HG03175 (cell line): ENCODE measurements around the gene ARL5C.
"Not testable (repeated sequence)": the region's sequence is repeated elsewhere in the genome, so short reads cannot be mapped to it uniquely, and the experiment has no call there.

Experiments
- ATAC-seq: cut with Tn5 transposase; IDR thresholded peaks from one replicate; pipeline ENCODE4 v1.9.1; 2021; ENCODE audit warnings: mild to moderate bottlenecking, moderate library complexity; ENCODE audit not compliant: unreplicated experiment

Gene ARL5C

GRCh38 chr17:39141915-39142664 lies 23.9 kb downstream of the ARL5C start:
- no peak for ATAC-seq

GRCh38 chr17:39141294-39141693 lies 24.7 kb downstream of the ARL5C start:
- no peak for ATAC-seq

- no peak for ATAC-seq
These were observed 26.4 kb downstream of the ARL5C start for GRCh38 chr17:39139561-39139960.

- ATAC-seq = no peak
These were observed 26.8 kb downstream of the ARL5C start for GRCh38 chr17:39139161-39139511.

GRCh38 chr17:39138431-39139160 lies 27.4 kb downstream of the ARL5C start:
- no peak for ATAC-seq

- ATAC-seq = no peak
These were observed 31.1 kb downstream of the ARL5C start for GRCh38 chr17:39134878-39135277.

GRCh38 chr17:39132192-39132610 lies 33.8 kb downstream of the ARL5C start:
- ATAC-seq = no peak

- no peak for ATAC-seq
These were observed 34.3 kb downstream of the ARL5C start for GRCh38 chr17:39131616-39132015.

GRCh38 chr17:39130205-39130604 lies 35.8 kb downstream of the ARL5C start:
- no peak for ATAC-seq

- not testable (repeated sequence) for ATAC-seq
These were observed 36.4 kb downstream of the ARL5C start for GRCh38 chr17:39129544-39129943.

- ATAC-seq = no peak
These were observed 39.5 kb downstream of the ARL5C start for GRCh38 chr17:39126436-39126835.

- no peak for ATAC-seq
These were observed 40.7 kb downstream of the ARL5C start for GRCh38 chr17:39125143-39125875.

GRCh38 chr17:39123627-39124026 lies 42.3 kb downstream of the ARL5C start:
- ATAC-seq = no peak

GRCh38 chr17:39122991-39123390 lies 43.0 kb downstream of the ARL5C start:
- no peak for ATAC-seq

GRCh38 chr17:39121919-39122318 lies 44.0 kb downstream of the ARL5C start:
- ATAC-seq = not testable (repeated sequence)

- ATAC-seq = peak; percentile 79
These were observed 47.1 kb downstream of the ARL5C start for GRCh38 chr17:39118674-39119419.

GRCh38 chr17:39116224-39116623 lies 49.7 kb downstream of the ARL5C start:
- no peak for ATAC-seq

GRCh38 chr17:39115135-39115534 lies 50.8 kb downstream of the ARL5C start:
- ATAC-seq = no peak

GRCh38 chr17:39114723-39115122 lies 51.2 kb downstream of the ARL5C start:
- ATAC-seq = no peak

GRCh38 chr17:39113871-39114270 lies 52.1 kb downstream of the ARL5C start:
- ATAC-seq = no peak
